Trophoblast cell (in vitro differentiated cells and primary cell): Measurements from ENCODE around the gene RPS19.
A peak's percentile ranks its signal among the peaks of the same experiment; 100 is the strongest.
"Not testable (repeated sequence)": the region's sequence is repeated elsewhere in the genome, so short reads cannot be mapped to it uniquely, and the experiment has no call there.

Experiments
- DNase-seq, 2 donors: peaks; one replicate each; pipeline ENCODE4 v3.0.0-alpha.2; 2016
- H2AFZ ChIP-seq: 2 replicates; pipeline ENCODE4 v1.6.1; 2013; ENCODE audit warnings: low read length, moderate library complexity, mild to moderate bottlenecking; ENCODE audit not compliant: insufficient read depth, poor library complexity
- H2AK5ac ChIP-seq: 2 replicates; pipeline ENCODE4 v1.6.1; 2013; ENCODE audit warnings: mild to moderate bottlenecking, low read length
- H2BK120ac ChIP-seq: 2 replicates; pipeline ENCODE4 v1.6.1; 2013; ENCODE audit warnings: low read length, mild to moderate bottlenecking, moderate library complexity; ENCODE audit not compliant: insufficient read depth, poor library complexity
- H2BK12ac ChIP-seq: 2 replicates; pipeline ENCODE4 v1.6.1; 2013; ENCODE audit warnings: mild to moderate bottlenecking, low read length, moderate library complexity
- H2BK5ac ChIP-seq: 2 replicates; pipeline ENCODE4 v1.6.1; 2013; ENCODE audit warnings: low read length, low read depth, moderate library complexity, mild to moderate bottlenecking; ENCODE audit not compliant: poor library complexity
- H3K14ac ChIP-seq: 2 replicates; pipeline ENCODE4 v1.6.1; 2013; ENCODE audit warnings: mild to moderate bottlenecking, low read length
- H3K18ac ChIP-seq: 2 replicates; pipeline ENCODE4 v1.6.1; 2013; ENCODE audit warnings: mild to moderate bottlenecking, low read length
- H3K23ac ChIP-seq: 2 replicates; pipeline ENCODE4 v1.6.1; 2013; ENCODE audit warnings: low read length
- H3K27ac ChIP-seq: 2 replicates; pipeline ENCODE4 v1.5.1; 2013; ENCODE audit warnings: low read depth, mild to moderate bottlenecking, inconsistent platforms, low read length, moderate library complexity
- H3K27me3 ChIP-seq: 2 replicates; pipeline ENCODE4 v1.6.1; 2013; ENCODE audit warnings: inconsistent platforms, mild to moderate bottlenecking, low read length, moderate library complexity; ENCODE audit not compliant: insufficient read depth
- H3K36me3 ChIP-seq, 2 experiments: 1 replicate in 1 of 2; 2 replicates in 1 of 2; pipeline ENCODE4 v1.6.1; 2013; ENCODE audit warnings: low read length in 2 of 2, mild to moderate bottlenecking in 2 of 2, moderate library complexity in 1 of 2; ENCODE audit not compliant: insufficient read depth in 2 of 2, control insufficient read depth in 1 of 2
- H3K4ac ChIP-seq: 2 replicates; pipeline ENCODE4 v1.6.1; 2013; ENCODE audit warnings: low read depth, mild to moderate bottlenecking, low read length, moderate library complexity
- H3K4me1 ChIP-seq, 2 experiments: 1 replicate in 1 of 2; 2 replicates in 1 of 2; pipeline ENCODE4 v1.6.1; 2013; ENCODE audit warnings: low read length in 2 of 2, mild to moderate bottlenecking in 2 of 2, moderate library complexity in 1 of 2; ENCODE audit not compliant: insufficient read depth in 2 of 2, control insufficient read depth in 1 of 2
- H3K4me2 ChIP-seq: 2 replicates; pipeline ENCODE4 v1.6.1; 2013; ENCODE audit warnings: inconsistent platforms, mild to moderate bottlenecking, low read length, moderate library complexity
- H3K4me3 ChIP-seq: 2 replicates; pipeline ENCODE4 v1.5.1; 2013; ENCODE audit warnings: mild to moderate bottlenecking, low read depth, low read length, inconsistent platforms
- H3K79me1 ChIP-seq: one replicate; pipeline ENCODE4 v1.6.1; 2013; ENCODE audit warnings: low read length
- H3K79me2 ChIP-seq: 2 replicates; pipeline ENCODE4 v1.6.1; 2013; ENCODE audit warnings: low read length, mild to moderate bottlenecking; ENCODE audit not compliant: control insufficient read depth, insufficient read depth, poor library complexity
- H3K9ac ChIP-seq: 2 replicates; pipeline ENCODE4 v1.6.1; 2013; ENCODE audit warnings: mild to moderate bottlenecking, low read length
- H3K9me3 ChIP-seq: 2 replicates; pipeline ENCODE4 v1.6.1; 2013; ENCODE audit warnings: low read depth, mild to moderate bottlenecking, control low read depth, inconsistent platforms, low read length; ENCODE audit not compliant: insufficient read depth
- H4K12ac ChIP-seq: 2 replicates; pipeline ENCODE4 v1.6.1; 2013; ENCODE audit warnings: low read depth, mild to moderate bottlenecking, low read length, moderate library complexity
- H4K8ac ChIP-seq: 2 replicates; pipeline ENCODE4 v1.6.1; 2013; ENCODE audit warnings: low read depth, mild to moderate bottlenecking, low read length, moderate library complexity
- H4K91ac ChIP-seq: one replicate; pipeline ENCODE4 v1.6.1; 2013; ENCODE audit warnings: low read depth, mild to moderate bottlenecking, low read length, moderate library complexity
- WGBS: extraction: QIAGEN DNeasy Blood & Tissue Kit; methylation state at CpG from one replicate; pipeline ENCODE4 v1.1.7; 2013; ENCODE audit warnings: missing lambda C conversion rate; ENCODE audit not compliant: insufficient read length, insufficient coverage; ENCODE audit errors: extremely low coverage; 5-methylcytosine and 5-hydroxymethylcytosine counted together

RPS19 gene

GRCh38 chr19:41913538-41914423, 53.7 kb downstream of the RPS19 start:
- H3K4me2 ChIP-seq, result no peak overlapping the region
- no peaks in the 10 kb centered on the region for H3K4me1 ChIP-seq
- H3K14ac ChIP-seq, result no peak overlapping the region
- H3K79me1 ChIP-seq, result no peaks in the 10 kb centered on the region
- no peak overlapping the region for H4K8ac ChIP-seq
- no peak overlapping the region for H2BK120ac ChIP-seq
- H3K4me3 ChIP-seq, result no peak overlapping the region
- H2AK5ac ChIP-seq, result no peak overlapping the region
- H3K9me3 ChIP-seq, result peaks cover 25% of the 10 kb centered on the region
- H3K27me3 ChIP-seq, result peaks cover 57% of the 10 kb centered on the region
- H3K27ac ChIP-seq, result no peak overlapping the region
- no peak overlapping the region for H3K9ac ChIP-seq
- WGBS, result no CpG with 5 or more reads among the region's 21 CpGs
- no peak overlapping the region for H4K91ac ChIP-seq
- H3K36me3 ChIP-seq, result no peaks in the 10 kb centered on the region
- no peaks in the 10 kb centered on the region for H3K79me2 ChIP-seq
- no peak for DNase-seq
- no peak overlapping the region for H3K23ac ChIP-seq
- H3K18ac ChIP-seq, result no peak overlapping the region
- H2BK12ac ChIP-seq, result no peak overlapping the region
- H4K12ac ChIP-seq, result no peak overlapping the region
- no peak overlapping the region for H2BK5ac ChIP-seq
- no peak overlapping the region for H2AFZ ChIP-seq
- H3K4ac ChIP-seq, result no peak overlapping the region

DNA sequence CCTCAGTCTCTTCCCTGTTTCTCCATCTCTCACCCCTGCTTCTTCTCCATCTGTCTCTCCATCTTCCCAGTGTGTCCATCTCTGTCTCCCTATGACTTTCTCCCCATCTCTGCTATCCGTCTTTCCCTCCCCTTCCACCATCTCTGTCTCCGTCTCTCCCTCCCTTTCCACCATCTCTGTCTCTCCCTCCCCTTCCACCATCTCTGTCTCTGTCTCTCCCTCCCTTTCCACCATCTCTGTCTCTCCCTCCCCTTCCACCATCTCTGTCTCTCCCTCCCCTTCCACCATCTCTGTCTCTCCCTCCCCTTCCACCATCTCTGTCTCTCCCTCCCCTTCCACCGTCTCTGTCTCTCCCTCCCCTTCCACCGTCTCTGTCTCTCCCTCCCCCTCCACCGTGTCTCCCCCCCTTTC, 54.4 kb downstream of the RPS19 start:
- H3K36me3 ChIP-seq, H3K18ac ChIP-seq, H2AFZ ChIP-seq, H3K4me2 ChIP-seq, H3K27ac ChIP-seq, H3K4me3 ChIP-seq, H3K4me1 ChIP-seq, H4K91ac ChIP-seq, H3K4ac ChIP-seq, H2BK5ac ChIP-seq, H3K23ac ChIP-seq, H4K8ac ChIP-seq, H2BK12ac ChIP-seq, H3K9ac ChIP-seq, DNase-seq, H4K12ac ChIP-seq, H3K79me1 ChIP-seq, H3K14ac ChIP-seq, H2BK120ac ChIP-seq, H2AK5ac ChIP-seq, H3K79me2 ChIP-seq: not testable (repeated sequence)
- peaks cover 58% of the 10 kb centered on the region for H3K27me3 ChIP-seq
- WGBS, result no CpG with 5 or more reads among the region's 5 CpGs
- H3K9me3 ChIP-seq, result peaks cover 28% of the 10 kb centered on the region

- H3K79me2 ChIP-seq, result no peaks in the 10 kb centered on the region
- no peak overlapping the region for H2BK5ac ChIP-seq
- no peak for DNase-seq
- H3K27me3 ChIP-seq, result peaks cover 62% of the 10 kb centered on the region
- no peak overlapping the region for H3K4me3 ChIP-seq
- no peak overlapping the region for H3K23ac ChIP-seq
- no peaks in the 10 kb centered on the region for H3K36me3 ChIP-seq
- H2BK12ac ChIP-seq, result no peak overlapping the region
- no peak overlapping the region for H3K18ac ChIP-seq
- H3K4me2 ChIP-seq, result no peak overlapping the region
- H4K12ac ChIP-seq, result no peak overlapping the region
- WGBS, result no CpG with 5 or more reads among the region's 38 CpGs
- H3K9ac ChIP-seq, result no peak overlapping the region
- no peak overlapping the region for H3K27ac ChIP-seq
- H3K4me1 ChIP-seq, result no peaks in the 10 kb centered on the region
- no peak overlapping the region for H2AFZ ChIP-seq
- no peak overlapping the region for H4K8ac ChIP-seq
- H3K9me3 ChIP-seq, result peaks cover 35% of the 10 kb centered on the region
- no peak overlapping the region for H3K4ac ChIP-seq
- H2AK5ac ChIP-seq, result no peak overlapping the region
- no peak overlapping the region for H4K91ac ChIP-seq
- H3K14ac ChIP-seq, result no peak overlapping the region
- no peak overlapping the region for H2BK120ac ChIP-seq
- H3K79me1 ChIP-seq, result no peaks in the 10 kb centered on the region
Observed at GRCh38 chr19:41915021-41915775, 55.1 kb downstream of the RPS19 start.

- Histone ChIP-seq H3K4ac (no peak overlapping the region), H4K91ac (no peak overlapping the region), H3K79me1 (no peaks in the 10 kb centered on the region), H3K27me3 (peaks cover 68% of the 10 kb centered on the region), H3K23ac (peak overlapping the region; percentile 77), H3K9ac (no peak overlapping the region), H3K4me2 (no peak overlapping the region), H2AK5ac (no peak overlapping the region), H4K8ac (no peak overlapping the region), H3K27ac (no peak overlapping the region), H3K9me3 (peaks cover 36% of the 10 kb centered on the region), H3K36me3 (no peaks in the 10 kb centered on the region), H3K18ac (no peak overlapping the region), H3K79me2 (no peaks in the 10 kb centered on the region), H3K4me1 (no peaks in the 10 kb centered on the region), H2BK5ac (no peak overlapping the region), H2BK120ac (no peak overlapping the region), H3K14ac (no peak overlapping the region), H3K4me3 (peak overlapping the region; percentile 33), H2BK12ac (no peak overlapping the region), H2AFZ (no peak overlapping the region), H4K12ac (no peak overlapping the region)
- no peak for DNase-seq
- WGBS, result no CpG with 5 or more reads among the region's 27 CpGs
Observed at GRCh38 chr19:41915776-41916414, 55.8 kb downstream of the RPS19 start.
